Peyer's patch (tissue), 4 donors: Measurements from ENCODE around the gene SGK2.

Source experiments
- POLR2A ChIP-seq, 2 donors: fragments of 450-650 bp; IDR thresholded peaks; one replicate each; pipeline ENCODE4 v1.5.1; 2017; ENCODE audit warnings: antibody characterized with exemption in 2 of 2, mild to moderate bottlenecking in 2 of 2, moderate library complexity in 2 of 2
- TF ChIP-seq, protein P1 (sequence below), 6 experiments: fragments of 450-650 bp in 4 of 6; fragments of 200-600 bp in 2 of 6; sonication (generic) in 1 of 6; IDR thresholded peaks; one replicate each; pipeline ENCODE4 v1.5.1; 2017 to 2019; ENCODE audit warnings: antibody characterized with exemption in 6 of 6, mild to moderate bottlenecking in 3 of 6, moderate library complexity in 1 of 6

DNA sequence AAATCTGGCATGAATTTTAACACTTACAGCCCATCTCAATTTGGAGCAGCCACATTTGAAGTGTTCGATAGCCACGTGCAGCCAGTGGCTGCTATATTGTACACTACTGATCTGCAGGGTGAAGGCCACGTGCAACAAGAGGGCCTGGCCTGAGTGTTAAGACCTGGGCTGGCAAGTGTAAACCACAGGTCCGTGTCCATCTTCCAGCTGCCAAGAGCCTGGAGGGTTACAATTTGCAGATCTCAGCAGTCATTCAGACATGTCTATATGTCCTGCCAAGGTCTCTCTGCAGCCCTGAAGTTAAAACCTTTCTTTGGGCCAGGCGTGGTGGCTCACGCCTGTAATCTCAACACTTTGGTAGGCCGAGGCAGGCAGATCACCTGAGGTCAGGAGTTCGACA, 14.1 kb downstream of the SGK2 start:
- TF ChIP-seq, protein P1, sequence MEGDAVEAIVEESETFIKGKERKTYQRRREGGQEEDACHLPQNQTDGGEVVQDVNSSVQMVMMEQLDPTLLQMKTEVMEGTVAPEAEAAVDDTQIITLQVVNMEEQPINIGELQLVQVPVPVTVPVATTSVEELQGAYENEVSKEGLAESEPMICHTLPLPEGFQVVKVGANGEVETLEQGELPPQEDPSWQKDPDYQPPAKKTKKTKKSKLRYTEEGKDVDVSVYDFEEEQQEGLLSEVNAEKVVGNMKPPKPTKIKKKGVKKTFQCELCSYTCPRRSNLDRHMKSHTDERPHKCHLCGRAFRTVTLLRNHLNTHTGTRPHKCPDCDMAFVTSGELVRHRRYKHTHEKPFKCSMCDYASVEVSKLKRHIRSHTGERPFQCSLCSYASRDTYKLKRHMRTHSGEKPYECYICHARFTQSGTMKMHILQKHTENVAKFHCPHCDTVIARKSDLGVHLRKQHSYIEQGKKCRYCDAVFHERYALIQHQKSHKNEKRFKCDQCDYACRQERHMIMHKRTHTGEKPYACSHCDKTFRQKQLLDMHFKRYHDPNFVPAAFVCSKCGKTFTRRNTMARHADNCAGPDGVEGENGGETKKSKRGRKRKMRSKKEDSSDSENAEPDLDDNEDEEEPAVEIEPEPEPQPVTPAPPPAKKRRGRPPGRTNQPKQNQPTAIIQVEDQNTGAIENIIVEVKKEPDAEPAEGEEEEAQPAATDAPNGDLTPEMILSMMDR (IDR thresholded peaks at IDR 0.05) = no peak
- TF ChIP-seq POLR2A (IDR thresholded peaks at IDR 0.05) = no peak
